Neural cell (in vitro differentiated cells): Measurements from ENCODE around the gene ZNF429.

ENCODE experiments used
- EP300 ChIP-seq: fragments of 450-650 bp; conservative IDR thresholded peaks from 2 replicates; pipeline ENCODE4 v1.6.1; 2014; ENCODE audit warnings: antibody characterized with exemption, mild to moderate bottlenecking, moderate library complexity; ENCODE audit not compliant: poor library complexity, severe bottlenecking
- EZH2 ChIP-seq: fragments of 200-600, 300-800 bp; shearing (Covaris generic), sonication (generic); IDR thresholded peaks from 2 replicates; pipeline ENCODE4 v1.6.1; 2014; ENCODE audit warnings: antibody characterized with exemption, low read length, borderline replicate concordance, mild to moderate bottlenecking; ENCODE audit not compliant: insufficient read depth, poor library complexity, severe bottlenecking
- MXI1 ChIP-seq: fragments of 450-650 bp; conservative IDR thresholded peaks from 2 replicates; pipeline ENCODE4 v1.6.1; 2014; ENCODE audit warnings: antibody characterized with exemption, mild to moderate bottlenecking; ENCODE audit not compliant: poor library complexity, severe bottlenecking
- POLR2AphosphoS5 ChIP-seq: IDR thresholded peaks from 2 replicates; pipeline ENCODE4 v1.6.1; 2012
- RAD21 ChIP-seq: fragments of 450-650 bp; conservative IDR thresholded peaks from 2 replicates; pipeline ENCODE4 v1.6.1; 2014; ENCODE audit warnings: antibody characterized with exemption, mild to moderate bottlenecking, moderate library complexity
- SMC3 ChIP-seq: fragments of 450-650 bp; conservative IDR thresholded peaks from 2 replicates; pipeline ENCODE4 v1.6.1; 2014; ENCODE audit warnings: antibody characterized with exemption, mild to moderate bottlenecking, moderate library complexity; ENCODE audit not compliant: poor library complexity
- TAF1 ChIP-seq: IDR thresholded peaks from 2 replicates; pipeline ENCODE4 v1.6.1; 2012; ENCODE audit warnings: low read depth
- TF ChIP-seq, protein P1 (sequence below): fragments of 450-650 bp; IDR thresholded peaks from 2 replicates; pipeline ENCODE4 v1.5.1; 2014; ENCODE audit warnings: antibody characterized with exemption, mild to moderate bottlenecking, moderate library complexity; ENCODE audit not compliant: poor library complexity, severe bottlenecking
- TF ChIP-seq, protein P2 (sequence below): IDR thresholded peaks from 2 replicates; pipeline ENCODE4 v1.6.1; 2012; ENCODE audit warnings: borderline replicate concordance

DNA sequence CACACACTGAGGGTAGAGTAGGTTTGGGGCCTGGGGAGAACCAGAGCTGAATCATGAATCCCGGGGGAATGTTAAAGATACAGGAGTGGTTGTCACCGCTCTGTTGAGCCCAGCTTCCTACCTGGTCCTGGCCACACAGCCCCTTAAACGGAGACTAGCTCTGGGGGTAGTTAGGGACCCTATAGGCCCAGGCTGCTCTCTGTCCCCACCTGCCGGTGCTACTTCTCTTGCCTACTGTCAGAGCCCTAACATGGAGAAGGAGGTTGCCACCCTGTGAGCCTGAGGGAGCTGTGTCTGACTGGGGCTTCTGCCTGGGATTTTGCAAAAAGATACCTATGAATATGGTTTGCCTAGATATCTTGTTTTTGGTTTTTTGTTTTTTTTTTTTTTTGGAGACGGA lies 36.6 kb upstream of the ZNF429 start:
- TF ChIP-seq POLR2AphosphoS5, result no peak
- TF ChIP-seq, protein P1, sequence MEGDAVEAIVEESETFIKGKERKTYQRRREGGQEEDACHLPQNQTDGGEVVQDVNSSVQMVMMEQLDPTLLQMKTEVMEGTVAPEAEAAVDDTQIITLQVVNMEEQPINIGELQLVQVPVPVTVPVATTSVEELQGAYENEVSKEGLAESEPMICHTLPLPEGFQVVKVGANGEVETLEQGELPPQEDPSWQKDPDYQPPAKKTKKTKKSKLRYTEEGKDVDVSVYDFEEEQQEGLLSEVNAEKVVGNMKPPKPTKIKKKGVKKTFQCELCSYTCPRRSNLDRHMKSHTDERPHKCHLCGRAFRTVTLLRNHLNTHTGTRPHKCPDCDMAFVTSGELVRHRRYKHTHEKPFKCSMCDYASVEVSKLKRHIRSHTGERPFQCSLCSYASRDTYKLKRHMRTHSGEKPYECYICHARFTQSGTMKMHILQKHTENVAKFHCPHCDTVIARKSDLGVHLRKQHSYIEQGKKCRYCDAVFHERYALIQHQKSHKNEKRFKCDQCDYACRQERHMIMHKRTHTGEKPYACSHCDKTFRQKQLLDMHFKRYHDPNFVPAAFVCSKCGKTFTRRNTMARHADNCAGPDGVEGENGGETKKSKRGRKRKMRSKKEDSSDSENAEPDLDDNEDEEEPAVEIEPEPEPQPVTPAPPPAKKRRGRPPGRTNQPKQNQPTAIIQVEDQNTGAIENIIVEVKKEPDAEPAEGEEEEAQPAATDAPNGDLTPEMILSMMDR, result no peak
- TF ChIP-seq, protein P2, sequence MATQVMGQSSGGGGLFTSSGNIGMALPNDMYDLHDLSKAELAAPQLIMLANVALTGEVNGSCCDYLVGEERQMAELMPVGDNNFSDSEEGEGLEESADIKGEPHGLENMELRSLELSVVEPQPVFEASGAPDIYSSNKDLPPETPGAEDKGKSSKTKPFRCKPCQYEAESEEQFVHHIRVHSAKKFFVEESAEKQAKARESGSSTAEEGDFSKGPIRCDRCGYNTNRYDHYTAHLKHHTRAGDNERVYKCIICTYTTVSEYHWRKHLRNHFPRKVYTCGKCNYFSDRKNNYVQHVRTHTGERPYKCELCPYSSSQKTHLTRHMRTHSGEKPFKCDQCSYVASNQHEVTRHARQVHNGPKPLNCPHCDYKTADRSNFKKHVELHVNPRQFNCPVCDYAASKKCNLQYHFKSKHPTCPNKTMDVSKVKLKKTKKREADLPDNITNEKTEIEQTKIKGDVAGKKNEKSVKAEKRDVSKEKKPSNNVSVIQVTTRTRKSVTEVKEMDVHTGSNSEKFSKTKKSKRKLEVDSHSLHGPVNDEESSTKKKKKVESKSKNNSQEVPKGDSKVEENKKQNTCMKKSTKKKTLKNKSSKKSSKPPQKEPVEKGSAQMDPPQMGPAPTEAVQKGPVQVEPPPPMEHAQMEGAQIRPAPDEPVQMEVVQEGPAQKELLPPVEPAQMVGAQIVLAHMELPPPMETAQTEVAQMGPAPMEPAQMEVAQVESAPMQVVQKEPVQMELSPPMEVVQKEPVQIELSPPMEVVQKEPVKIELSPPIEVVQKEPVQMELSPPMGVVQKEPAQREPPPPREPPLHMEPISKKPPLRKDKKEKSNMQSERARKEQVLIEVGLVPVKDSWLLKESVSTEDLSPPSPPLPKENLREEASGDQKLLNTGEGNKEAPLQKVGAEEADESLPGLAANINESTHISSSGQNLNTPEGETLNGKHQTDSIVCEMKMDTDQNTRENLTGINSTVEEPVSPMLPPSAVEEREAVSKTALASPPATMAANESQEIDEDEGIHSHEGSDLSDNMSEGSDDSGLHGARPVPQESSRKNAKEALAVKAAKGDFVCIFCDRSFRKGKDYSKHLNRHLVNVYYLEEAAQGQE, result no peak
- no peak for TF ChIP-seq EP300
- no peak for TF ChIP-seq TAF1
- TF ChIP-seq EZH2, result no peak
- no peak for TF ChIP-seq RAD21
- TF ChIP-seq SMC3, result no peak
- TF ChIP-seq MXI1, result no peak
